COLO829 (cell line): Measurements from ENCODE around the gene AKT1S1.
"Not testable (repeated sequence)": the region's sequence is repeated elsewhere in the genome, so short reads cannot be mapped to it uniquely, and the experiment has no call there.

Source experiments
- DNase-seq: peaks from one replicate; pipeline ENCODE4 v3.0.0; 2012; ENCODE audit warnings: low spot score

AKT1S1 gene

GRCh38 chr19:49836176-49837008 is 40.8 kb downstream of the AKT1S1 start:
- no peak for DNase-seq

- no peak for DNase-seq
Measured at GRCh38 chr19:49835562-49835961, 41.6 kb downstream of the AKT1S1 start.

GRCh38 chr19:49833599-49833998 is 43.6 kb downstream of the AKT1S1 start:
- DNase-seq: no peak

- DNase-seq: no peak
Measured at GRCh38 chr19:49832556-49832955, 44.6 kb downstream of the AKT1S1 start.

- no peak for DNase-seq
Measured at GRCh38 chr19:49831592-49831991, 45.6 kb downstream of the AKT1S1 start.

GRCh38 chr19:49830766-49831165 is 46.4 kb downstream of the AKT1S1 start:
- no peak for DNase-seq

GRCh38 chr19:49829721-49830120 is 47.4 kb downstream of the AKT1S1 start:
- DNase-seq: no peak

- no peak for DNase-seq
Measured at GRCh38 chr19:49829200-49829599, 48.0 kb downstream of the AKT1S1 start.

GRCh38 chr19:49827034-49827433 is 50.1 kb downstream of the AKT1S1 start:
- no peak for DNase-seq

- DNase-seq: no peak
Measured at GRCh38 chr19:49824662-49825061, 52.5 kb downstream of the AKT1S1 start.

GRCh38 chr19:49823472-49823871 is 53.7 kb downstream of the AKT1S1 start:
- DNase-seq: no peak

GRCh38 chr19:49820125-49820524 is 57.0 kb downstream of the AKT1S1 start:
- DNase-seq: no peak

GRCh38 chr19:49819452-49820115 is 57.6 kb downstream of the AKT1S1 start:
- DNase-seq: not testable (repeated sequence)
